ENCODE measurements around the gene PFDN4. TPM values are rescaled to one million over a fixed set of nuclear protein-coding genes. Genes with fewer than 3 reads are reported as not detected.

PFDN4 gene
- total RNA-seq, 2 donors from 2014 or later = 18.7 to 19.0 TPM

- peaks cover 40% of the 10 kb centered on the region for H3K27me3 ChIP-seq
- DNase-seq = no peak
These were observed 31.3 kb upstream of the PFDN4 start for GRCh38 chr20:54176610-54177009.

GRCh38 chr20:54177378-54177777, 30.5 kb upstream of the PFDN4 start:
- TF ChIP-seq CTCF (IDR thresholded peaks at IDR 0.05) = no peak
- H3K4me3 ChIP-seq = no peak overlapping the region
- no peak overlapping the region for H3K9ac ChIP-seq (ENCODE audit: low read depth in 2 of 2, low read length in 2 of 2)
- intact Hi-C loops (cut with DNase I) = no loop called here
- no peak for DNase-seq
- H3K9me3 ChIP-seq = no peaks in the 10 kb centered on the region
- no peaks in the 10 kb centered on the region for H3K36me3 ChIP-seq
- H3K4me1 ChIP-seq = peaks cover 9% of the 10 kb centered on the region
- H3K27me3 ChIP-seq = peaks cover 32% of the 10 kb centered on the region
- H3K27ac ChIP-seq = no peak overlapping the region

More at GRCh38 chr20:54176610-54177009, 31.3 kb upstream of the PFDN4 start:
- Histone ChIP-seq H3K36me3 (no peaks in the 10 kb centered on the region), H3K4me1 (peaks cover 9% of the 10 kb centered on the region), H3K4me3 (no peak overlapping the region), H3K27ac (no peak overlapping the region), H3K9me3 (no peaks in the 10 kb centered on the region), H3K9ac (ENCODE audit: low read depth in 2 of 2, low read length in 2 of 2) (no peak overlapping the region)
- TF ChIP-seq CTCF (IDR thresholded peaks at IDR 0.05) = no peak
- intact Hi-C loops (cut with DNase I) = no loop called here

- TF ChIP-seq CTCF (IDR thresholded peaks at IDR 0.05) = no peak
- Histone ChIP-seq H3K9ac (ENCODE audit: low read depth in 2 of 2, low read length in 2 of 2) (no peak overlapping the region), H3K9me3 (no peaks in the 10 kb centered on the region), H3K4me1 (peaks cover 5% of the 10 kb centered on the region), H3K27ac (no peak overlapping the region), H3K36me3 (no peaks in the 10 kb centered on the region), H3K4me3 (no peak overlapping the region), H3K27me3 (peaks cover 23% of the 10 kb centered on the region)
- intact Hi-C loops (cut with DNase I) = no loop called here
- no peak for DNase-seq
These were observed 29.6 kb upstream of the PFDN4 start for GRCh38 chr20:54178256-54178655.

GRCh38 chr20:54179946-54180345, 27.9 kb upstream of the PFDN4 start:
- DNase-seq = no peak
- Histone ChIP-seq H3K9ac (ENCODE audit: low read depth in 2 of 2, low read length in 2 of 2) (no peak overlapping the region), H3K27me3 (peaks cover 6% of the 10 kb centered on the region), H3K27ac (no peak overlapping the region), H3K9me3 (no peaks in the 10 kb centered on the region), H3K4me1 (no peaks in the 10 kb centered on the region), H3K36me3 (no peaks in the 10 kb centered on the region), H3K4me3 (no peak overlapping the region)
- intact Hi-C loops (cut with DNase I) = no loop called here
- TF ChIP-seq CTCF (IDR thresholded peaks at IDR 0.05) = no peak

DNA sequence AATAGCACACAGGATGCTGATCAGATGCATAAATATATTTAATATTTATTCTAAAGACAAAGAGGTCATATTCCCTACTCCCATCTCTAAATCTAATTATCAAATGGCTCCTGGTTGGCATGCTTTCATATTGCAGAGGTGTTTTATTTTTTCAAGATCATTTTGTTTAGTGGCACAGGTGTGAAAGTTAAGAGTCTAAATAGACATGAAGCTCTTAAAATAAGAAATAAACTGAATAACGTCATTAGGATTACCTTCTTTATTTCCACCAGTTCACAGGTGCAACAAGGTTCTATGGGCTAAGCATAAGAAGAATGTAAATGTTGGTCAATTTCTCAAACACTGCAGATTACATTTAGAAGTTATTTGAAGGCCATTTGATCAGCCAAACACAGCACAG, 27.0 kb upstream of the PFDN4 start:
- no peaks in the 10 kb centered on the region for H3K36me3 ChIP-seq
- no peak for DNase-seq
- H3K9me3 ChIP-seq = no peaks in the 10 kb centered on the region
- H3K27ac ChIP-seq = no peak overlapping the region
- H3K4me1 ChIP-seq = no peaks in the 10 kb centered on the region
- no peak overlapping the region for H3K4me3 ChIP-seq
- no peak for TF ChIP-seq CTCF (IDR thresholded peaks at IDR 0.05)
- no peaks in the 10 kb centered on the region for H3K27me3 ChIP-seq
- H3K9ac ChIP-seq (ENCODE audit: low read depth in 2 of 2, low read length in 2 of 2) = no peak overlapping the region
- intact Hi-C loops (cut with DNase I) = no loop called here

- H3K27me3 ChIP-seq = no peaks in the 10 kb centered on the region
- H3K4me1 ChIP-seq = no peaks in the 10 kb centered on the region
- intact Hi-C loops (cut with DNase I) = no loop called here
- DNase-seq = no peak
- no peak overlapping the region for H3K27ac ChIP-seq
- no peaks in the 10 kb centered on the region for H3K36me3 ChIP-seq
- H3K4me3 ChIP-seq = no peak overlapping the region
- H3K9ac ChIP-seq (ENCODE audit: low read depth in 2 of 2, low read length in 2 of 2) = no peak overlapping the region
- no peak for TF ChIP-seq CTCF (IDR thresholded peaks at IDR 0.05)
- no peaks in the 10 kb centered on the region for H3K9me3 ChIP-seq
These were observed 23.8 kb upstream of the PFDN4 start for GRCh38 chr20:54184071-54184470.
